ENCODE measurements around the gene BATF2.
"Not testable (repeated sequence)": the region's sequence is repeated elsewhere in the genome, so short reads cannot be mapped to it uniquely, and the experiment has no call there.

The BATF2 gene, protein sequence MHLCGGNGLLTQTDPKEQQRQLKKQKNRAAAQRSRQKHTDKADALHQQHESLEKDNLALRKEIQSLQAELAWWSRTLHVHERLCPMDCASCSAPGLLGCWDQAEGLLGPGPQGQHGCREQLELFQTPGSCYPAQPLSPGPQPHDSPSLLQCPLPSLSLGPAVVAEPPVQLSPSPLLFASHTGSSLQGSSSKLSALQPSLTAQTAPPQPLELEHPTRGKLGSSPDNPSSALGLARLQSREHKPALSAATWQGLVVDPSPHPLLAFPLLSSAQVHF

DNA sequence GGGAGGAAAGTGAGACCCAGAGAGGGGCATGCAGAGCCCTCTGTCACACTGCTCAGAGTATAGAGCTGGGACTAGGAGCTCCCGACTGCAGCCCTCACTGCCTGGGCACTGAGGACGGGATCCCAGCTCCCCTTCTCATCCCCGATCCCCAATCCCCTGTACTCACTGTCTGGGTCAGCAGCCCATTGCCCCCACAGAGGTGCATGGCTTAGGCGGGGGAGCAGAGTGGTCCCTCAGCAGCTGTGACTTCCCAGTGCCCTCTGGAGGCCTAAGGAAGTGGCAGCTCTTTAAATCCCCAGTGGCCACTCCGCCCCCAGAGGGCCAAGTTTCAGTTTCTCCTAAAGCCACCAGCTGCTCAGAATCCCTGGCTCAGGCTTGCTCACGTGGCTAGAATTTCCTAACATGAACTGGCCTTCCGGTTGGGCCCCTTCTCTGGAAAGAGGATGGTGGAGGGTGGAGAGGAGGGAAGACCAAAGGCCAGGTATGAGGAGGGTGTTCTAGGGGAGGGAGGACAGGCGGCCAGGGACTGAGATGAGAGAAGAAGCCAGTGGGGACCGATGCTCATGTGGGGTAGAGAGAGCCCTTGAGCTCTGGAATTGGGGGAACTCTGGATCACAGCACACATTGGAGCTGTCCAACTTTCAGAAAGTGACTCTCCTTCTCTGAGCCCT lies at the start of gene BATF2:
Gene BATF2, minus strand, starts transcription at position 262 of the 671 bp plus-strand sequence. Its CDS starts 57 bp downstream, at position 205.
- no peak for DNase-seq

DNA sequence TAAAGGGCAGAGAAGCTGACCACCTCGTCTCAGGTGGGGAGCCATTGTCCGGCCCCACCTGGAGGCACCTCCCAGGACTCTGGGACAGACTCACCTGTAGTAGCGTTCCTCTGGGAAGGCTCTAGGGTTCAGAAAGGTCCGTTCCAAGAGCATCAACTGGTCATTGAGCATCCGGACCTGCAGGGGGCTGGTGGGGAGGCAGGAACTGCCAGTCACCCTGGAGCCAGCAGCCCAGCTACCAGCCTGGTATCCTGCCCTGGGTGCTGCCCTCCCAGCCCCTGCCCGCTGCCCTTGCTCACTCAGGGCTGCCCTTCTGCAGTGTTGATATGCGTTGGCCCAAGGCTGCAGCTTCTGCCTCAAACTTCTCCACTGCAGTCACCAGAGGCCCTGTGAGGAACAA lies 49.0 kb upstream of the BATF2 start:
- no peak for DNase-seq

DNA sequence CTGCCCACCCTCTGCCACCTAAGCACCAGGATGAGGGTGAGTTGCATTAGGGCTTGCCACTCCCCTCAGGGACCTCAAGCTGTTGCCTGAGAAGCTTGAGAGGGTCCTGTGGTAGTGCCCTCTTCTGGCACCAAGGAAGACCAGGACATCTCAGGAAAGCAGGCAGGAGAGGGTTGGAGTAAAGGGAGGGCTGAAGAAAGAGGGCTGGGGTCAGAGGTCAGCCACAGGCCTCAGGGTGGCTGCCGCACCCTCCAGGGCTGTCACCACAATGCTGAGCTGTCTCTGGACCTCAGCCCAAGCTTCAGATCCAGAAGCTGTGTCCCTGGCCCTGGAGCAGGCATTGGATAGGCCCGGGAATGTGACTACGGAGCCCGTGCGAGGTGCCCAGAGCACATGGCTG lies 48.3 kb upstream of the BATF2 start:
- DNase-seq, result no peak

DNA sequence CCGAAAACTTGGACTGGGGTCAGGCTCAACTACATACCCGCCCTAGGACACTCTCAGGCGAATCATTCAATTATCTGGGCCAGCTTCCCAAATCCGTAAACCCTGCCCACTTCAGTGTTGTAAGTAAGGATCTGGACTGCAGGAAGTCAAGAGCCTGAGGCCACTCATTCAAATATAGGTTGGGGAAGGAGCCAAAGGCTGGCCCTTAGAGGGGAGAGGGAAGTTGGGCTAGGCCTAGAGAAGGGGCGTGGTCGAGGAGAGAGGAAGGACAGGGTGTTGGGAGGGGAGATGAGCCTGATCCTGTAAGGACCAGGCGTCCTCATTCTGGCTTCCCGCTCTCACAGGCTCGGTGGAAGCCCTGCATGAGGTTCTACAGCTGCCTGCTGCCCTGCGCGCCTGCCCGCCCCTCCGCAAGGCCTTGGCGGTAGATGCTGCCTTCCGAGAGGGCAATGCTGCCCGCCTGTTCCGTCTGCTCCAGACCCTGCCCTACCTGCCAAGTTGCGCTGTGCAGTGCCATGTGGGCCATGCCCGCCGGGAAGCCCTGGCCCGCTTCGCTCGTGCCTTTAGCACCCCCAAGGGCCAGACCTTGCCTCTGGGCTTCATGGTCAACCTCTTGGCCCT lies 47.2 kb upstream of the BATF2 start:
- DNase-seq, result no peak

DNA sequence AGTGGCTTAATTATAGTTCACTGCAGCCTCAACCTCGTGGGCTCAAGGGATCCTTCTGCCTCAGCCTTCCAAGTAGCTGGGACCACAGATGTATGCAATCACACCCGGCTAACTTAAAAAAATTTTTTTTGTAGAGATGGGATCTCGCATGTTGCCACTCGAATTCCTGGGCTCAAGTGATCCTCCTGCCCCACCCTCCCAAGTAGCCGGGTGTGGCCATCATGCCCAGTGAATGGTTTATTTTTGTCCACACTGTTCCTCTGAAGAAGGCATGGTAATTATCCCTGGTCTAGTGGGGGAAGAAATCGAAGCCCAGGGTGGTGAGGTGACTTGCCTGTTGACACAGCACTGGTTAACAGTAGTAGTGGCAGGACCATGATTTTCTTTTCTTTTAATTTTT lies 46.1 kb upstream of the BATF2 start:
- no peak for DNase-seq

DNA sequence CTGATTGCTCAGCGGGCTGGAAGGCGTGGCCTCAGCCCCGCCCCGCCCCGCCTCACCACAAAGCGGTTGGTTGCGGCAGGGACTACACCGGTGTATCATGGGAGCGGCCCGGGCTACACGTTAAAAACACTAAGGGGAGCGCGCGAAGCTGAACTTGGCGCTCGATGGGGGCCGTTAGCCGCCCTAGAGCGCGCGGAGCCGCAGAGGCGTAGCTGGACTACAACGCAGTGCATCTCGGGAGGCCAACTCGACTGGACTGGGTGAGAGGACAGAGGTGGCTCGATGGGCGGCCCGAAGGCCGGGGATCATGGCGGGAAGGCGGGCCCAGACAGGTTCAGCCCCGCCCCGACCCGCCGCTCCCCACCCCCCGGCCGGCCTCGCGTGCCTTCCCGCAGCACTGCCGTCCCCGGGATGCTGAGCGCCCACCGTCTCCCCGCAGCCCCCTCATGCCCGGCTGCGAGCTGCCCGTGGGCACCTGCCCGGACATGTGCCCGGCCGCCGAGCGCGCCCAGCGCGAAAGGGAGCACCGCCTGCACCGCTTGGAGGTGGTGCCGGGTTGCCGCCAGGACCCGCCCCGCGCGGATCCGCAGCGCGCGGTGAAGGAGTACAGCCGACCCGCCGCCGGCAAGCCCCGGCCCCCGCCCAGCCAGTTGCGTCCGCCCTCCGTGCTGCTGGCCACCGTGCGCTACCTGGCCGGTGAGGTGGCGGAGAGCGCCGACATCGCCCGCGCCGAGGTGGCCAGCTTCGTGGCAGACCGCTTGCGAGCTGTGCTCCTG lies 44.3 kb upstream of the BATF2 start, which contains the start of gene SAC3D1:
Gene SAC3D1, plus strand, starts transcription at position 364 of the 776 bp plus-strand sequence. Its CDS starts 83 bp downstream, at position 447.
- peak; percentile 91 for DNase-seq

DNA sequence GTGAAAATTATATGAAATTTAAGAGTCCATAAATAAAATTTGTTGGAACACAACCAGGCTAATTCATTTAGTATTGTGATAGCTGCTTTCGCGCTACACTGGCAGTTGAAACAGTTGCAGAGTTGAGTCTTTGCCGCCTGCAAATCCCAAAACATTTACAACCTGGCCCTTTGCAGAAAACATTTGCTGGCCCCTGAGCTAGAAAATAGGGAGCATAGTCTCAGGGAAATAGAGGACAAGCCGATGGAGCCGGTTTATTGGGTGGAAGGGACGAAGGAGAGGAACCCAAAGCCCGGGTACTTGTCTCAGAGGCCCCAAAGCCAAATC lies 43.7 kb upstream of the BATF2 start:
- no peak for DNase-seq

DNA sequence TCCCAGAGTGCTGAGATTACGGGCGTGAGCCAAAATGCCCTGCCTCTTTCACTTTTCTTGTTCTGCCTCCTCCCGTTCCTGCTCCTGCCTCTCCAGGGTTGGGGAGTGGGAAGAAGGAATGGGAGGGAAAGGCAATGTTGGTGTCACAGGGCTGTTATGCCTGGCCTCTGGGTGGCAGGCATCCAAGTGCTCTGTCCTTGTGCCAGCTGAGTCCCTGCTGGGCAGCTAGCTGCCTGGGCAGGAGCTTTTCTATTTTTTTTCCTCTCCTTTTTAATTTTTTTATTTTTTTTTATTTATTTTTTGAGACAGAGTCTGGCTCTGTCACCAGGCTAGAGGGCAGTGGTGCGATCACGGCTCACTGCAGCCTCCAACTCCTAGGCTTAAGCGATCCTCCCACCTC lies 40.2 kb upstream of the BATF2 start:
- no peak for DNase-seq

DNA sequence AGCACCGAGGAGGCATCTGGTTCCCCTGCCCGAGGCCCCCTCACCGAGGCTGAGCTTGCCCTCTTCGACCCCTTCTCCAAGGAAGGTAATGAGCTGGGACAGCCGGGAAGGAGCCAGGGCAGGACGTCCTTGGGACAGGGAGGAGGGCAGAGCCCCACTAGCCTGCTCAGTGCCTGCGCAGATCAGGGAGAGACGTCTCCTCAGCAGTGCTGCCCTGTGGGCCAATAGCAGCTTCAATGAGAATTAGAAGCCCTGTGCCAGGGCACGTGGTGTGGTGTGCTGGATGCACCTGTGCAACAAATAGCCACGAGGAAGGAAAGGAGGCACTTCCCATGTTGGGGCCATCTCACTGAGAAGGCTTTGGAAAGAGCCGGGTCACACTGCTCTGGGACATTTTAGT lies 38.8 kb upstream of the BATF2 start:
- DNase-seq, result no peak

DNA sequence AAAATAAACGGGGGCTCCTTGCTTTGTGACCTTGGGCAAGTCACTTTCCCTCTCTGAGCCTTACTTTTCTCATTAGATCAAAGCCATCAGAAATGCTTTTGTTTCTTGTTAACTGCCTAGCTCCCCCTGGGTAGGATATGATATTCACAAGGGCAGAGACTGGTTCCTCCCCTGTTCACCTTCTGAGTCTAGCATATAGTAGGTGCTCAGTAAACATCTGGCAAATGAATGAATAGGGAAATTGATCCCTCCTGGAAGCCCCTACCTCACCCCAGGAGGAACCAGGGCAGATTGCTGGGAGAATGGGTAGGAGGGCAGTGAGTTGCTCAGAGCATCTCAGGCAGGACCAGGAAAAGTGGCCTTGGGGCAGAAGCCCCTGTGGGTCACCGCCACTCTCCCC lies 37.7 kb upstream of the BATF2 start:
- no peak for DNase-seq

DNA sequence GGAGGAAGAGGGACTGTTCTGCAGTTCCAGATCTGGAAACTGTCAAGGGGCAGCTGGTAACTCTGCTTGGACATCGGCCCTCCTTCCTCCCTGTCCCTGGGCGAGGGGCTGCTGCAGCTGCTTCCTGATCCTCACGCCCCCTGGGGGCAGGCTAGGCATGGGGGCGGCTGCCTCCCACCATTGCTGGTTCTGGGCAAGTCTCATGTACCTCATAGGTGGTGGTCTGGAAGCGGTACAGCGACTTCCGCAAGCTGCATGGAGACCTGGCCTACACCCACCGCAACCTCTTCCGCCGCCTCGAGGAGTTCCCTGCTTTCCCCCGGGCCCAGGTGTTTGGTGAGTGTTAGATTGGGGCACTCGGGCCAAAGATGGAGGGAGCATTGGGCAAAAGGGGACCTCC lies 35.4 kb upstream of the BATF2 start:
- DNase-seq, result no peak

DNA sequence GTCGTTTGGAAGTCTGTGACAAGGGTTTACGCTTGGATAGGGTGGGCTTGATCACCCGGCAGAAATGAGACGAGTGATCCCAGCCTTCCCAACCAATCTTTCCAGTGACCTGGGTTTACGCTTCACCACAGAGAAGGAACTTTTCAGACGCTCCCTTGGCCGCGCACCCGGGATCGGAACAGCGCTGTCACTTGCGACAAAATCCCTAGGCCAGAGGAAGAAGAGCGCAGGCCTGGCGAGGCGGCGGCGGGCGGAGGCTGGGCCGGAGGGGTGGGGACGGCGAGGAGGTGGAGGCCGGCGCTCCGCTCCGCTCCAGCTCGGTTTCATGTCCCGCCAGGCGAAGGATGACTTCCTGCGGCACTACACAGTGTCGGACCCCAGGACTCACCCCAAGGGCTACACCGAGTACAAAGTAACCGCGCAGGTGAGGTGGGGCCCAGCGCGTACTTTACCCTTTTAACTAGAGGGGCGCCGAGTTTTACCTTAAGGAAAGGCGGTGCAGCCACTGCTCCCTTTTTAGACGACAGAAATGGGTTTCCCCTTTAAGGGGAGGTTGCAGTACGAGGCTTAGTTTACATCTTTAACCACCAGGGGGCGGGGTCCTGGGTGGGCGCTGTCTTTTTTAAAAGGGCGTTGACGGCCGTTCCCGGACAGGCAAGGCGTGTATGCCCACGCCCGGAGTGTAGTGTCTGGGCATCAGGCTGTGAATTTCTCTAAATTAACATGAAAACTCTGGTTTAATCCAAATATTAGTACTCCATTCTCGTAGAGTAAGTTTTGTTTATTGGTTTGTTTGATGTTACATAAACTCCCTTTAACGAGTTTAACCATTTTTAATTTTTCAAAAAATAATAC lies 30.7 kb upstream of the BATF2 start, which contains the start of gene SNX15:
Gene SNX15, plus strand, starts transcription at position 227 of the 855 bp plus-strand sequence. Its CDS starts 99 bp downstream, at position 326.
- peak; percentile 90 for DNase-seq

DNA sequence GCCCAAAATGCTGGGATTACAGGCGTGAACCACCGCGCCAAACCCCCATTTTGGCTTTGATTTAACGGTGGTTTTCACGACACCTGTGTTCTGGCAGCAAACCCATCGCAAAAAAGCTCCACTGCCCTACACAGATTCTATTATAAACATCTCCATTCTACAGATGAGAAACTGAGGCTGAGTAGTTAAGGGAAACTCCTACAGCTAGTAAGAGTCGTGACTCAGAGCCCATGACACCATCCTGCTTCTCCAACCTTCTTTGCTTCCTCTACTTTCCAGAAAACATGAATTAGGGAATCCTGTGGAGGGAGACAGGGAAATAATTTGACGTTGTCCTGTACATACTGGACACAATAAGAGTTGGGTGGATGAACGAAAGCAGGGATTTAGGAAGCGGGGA lies 30.0 kb upstream of the BATF2 start:
- no peak for DNase-seq

DNA sequence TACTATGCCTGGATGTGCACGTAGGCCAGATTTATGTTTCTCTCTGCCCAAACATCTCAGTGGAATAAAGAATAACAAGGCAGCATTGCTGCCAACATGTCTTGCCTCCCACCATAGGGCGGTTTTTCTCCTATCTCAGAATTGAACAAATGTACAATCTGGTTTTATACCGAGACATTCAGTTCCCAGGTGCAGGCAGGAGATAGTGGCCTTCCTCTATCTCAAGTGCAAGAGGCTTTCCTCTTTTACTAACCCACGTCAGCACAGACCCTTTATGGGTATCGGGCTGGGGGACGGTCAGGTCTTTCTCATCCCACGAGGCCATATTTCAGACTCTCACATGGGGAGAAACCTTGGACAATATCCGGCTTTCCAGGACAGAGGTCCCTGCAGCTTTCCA lies 26.7 kb upstream of the BATF2 start:
- DNase-seq, result not testable (repeated sequence)

DNA sequence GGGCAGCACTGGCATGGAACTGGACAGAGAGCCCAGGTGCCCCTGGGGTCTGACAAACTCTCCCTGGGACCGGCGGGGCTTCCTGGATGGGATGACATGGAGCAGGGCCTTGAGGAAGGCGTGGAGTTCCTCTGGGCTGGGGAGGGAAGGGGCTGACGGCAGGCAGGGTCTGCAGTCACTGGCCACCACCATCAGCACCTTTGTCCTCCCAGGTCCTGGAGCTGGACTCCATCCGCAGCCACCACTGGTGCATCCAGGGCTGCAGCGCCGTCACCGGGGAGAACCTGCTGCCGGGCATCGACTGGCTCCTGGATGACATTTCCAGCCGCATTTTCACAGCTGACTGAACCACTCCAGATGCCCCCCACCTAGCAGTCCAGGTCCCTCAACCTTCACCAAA lies 24.7 kb upstream of the BATF2 start:
- no peak for DNase-seq

DNA sequence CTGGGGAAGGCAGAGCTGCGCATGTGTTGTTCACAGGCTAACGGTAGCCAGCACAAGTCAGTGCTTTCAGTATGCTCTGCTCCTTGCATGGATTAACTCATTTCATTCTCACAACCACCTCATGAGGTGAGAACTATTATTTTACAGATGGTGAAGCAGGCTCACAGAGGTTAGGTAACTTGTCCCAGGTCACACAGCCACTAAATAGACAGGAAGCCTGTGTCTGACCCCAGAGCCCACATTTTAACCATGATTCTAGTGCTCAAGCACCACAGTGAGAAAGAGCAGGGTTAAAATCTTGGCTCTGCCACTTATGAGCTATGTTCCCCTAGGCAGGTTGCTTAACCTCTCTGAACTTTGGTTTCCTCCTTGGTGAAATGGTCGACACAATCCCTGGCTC lies 24.2 kb upstream of the BATF2 start:
- no peak for DNase-seq

DNA sequence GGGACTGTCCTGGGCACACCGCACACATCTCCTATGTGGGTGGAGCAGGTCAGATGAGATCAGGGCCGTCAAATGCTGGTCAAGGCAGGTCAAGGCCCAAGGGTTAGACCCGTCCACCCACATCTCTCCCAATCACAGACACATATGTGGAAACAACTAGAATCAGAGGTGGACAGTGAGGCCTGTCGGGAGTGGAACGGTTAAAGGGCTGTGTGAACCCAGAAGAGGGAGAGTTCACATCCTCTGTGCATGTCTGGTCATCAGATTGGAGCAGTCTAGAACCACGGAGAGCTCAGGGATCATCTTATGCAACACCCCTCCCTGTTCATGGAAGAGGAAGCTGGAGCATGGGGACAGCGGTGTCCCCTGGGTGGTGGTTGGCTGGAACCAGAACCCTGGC lies 23.1 kb upstream of the BATF2 start:
- DNase-seq, result no peak

DNA sequence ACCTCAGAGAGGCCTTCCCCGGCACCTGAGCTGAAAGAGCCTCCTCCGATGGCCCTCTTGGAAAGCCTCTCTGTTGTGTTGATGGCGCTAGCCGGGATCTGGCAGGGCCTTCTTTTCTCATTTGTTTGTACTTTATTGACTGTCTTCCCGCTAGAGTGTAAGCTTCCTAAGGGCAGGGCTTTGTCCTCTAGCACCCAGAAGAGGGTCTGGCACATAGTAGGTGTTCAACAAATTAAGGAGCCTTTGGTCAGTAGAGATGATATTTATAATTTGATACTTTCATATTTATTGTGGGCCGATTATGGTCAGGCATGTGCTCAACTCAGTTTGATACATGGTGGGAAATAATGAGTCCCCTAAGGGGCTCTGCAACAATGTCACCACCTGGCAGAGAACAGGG lies 21.2 kb upstream of the BATF2 start:
- DNase-seq, result no peak

DNA sequence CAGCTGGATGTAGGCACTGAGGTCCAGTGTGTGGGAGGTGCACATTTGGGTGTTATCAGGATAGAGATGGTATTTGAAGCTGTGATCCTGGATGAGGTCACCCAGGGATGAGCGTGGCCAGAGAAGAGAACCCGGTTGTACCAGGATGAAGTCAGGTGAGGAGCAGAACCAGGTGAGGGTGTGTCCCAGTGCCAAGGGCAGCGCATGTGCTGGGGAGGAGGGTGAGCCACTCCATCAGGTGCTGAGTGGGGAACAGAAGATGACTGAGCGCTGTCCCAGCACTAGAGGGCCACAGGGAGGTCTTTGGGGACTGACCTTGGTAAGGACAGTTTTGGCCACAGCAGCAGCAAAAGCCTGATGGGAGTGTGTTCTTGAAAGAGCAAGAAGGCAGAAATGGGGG lies 19.9 kb upstream of the BATF2 start:
- no peak for DNase-seq

DNA sequence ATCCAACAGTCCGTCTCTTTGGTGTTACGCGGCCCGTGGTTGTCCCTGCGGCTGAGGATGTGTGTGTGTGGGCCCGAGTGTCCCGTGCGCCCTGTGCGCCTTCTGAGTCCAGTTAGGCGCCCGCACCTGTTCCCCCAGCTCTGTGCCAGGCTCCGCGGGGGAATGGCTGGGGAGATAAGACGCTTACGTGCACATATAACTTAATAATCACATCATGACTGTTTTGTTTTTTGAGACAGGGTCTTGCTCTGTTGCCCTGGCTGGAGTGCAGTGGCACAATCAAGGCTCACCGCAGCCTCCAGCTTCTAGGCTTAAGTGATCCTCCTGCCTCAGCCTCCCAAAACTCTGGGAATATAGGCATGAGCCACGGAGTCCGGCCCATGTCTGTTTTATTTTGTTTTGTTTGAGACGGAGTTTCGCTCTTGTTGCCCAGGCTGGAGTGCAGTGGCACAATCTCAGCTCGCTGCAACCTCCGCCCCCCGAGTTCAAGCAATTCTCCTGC lies 18.0 kb upstream of the BATF2 start:
- DNase-seq, result no peak

DNA sequence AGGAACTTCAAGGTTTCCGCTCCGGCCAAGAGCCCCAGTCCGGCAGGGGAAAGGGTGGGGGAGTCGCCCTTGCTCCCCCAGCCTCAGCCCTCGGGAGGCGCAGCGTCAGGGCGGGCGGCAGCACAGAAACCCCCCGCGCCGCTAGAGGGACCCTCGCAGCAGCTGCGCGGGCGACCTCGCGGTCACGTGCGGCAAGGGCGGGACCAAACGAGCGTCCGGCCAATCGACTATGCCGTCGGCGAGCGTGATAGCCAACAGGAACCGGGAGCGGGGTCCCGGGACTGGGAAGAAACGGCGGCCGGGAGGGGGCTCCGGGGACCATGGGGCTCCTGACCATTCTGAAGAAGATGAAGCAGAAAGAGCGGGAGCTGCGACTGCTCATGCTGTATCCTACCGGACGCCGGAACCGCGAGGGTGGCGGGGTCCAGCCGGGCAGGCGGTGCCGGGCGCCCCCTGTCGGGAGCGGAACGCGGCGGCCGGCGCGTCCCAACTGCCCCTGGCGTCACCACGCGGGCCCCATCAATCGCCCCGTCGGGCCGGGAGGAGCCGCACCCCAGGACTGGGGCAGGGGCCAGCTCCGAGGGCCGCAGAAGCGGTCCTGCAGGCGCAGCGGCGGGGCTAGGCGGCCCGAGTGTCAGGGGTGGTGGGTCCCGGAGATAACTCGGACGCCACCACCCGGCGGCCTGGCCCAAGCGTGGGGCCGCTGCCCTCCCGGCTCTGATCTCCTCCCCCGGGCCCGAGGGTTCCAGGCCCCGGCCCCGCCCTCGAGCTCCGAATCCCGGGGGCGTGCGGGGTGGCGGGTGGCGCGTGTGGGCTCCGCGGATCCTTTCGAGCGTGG lies 17.3 kb upstream of the BATF2 start, which contains the start of gene ARL2:
Gene ARL2, plus strand, starts transcription at position 273 of the 838 bp plus-strand sequence. Its CDS starts 48 bp downstream, at position 321.
- peak; percentile 93 for DNase-seq

All from activated CD8-positive, alpha-beta memory T cell treated with anti-CD3 and anti-CD28 coated beads, Interleukin-2, amount 50 U/mL, for 48 hours (primary cell).